Upper lobe of left lung (tissue), 4 donors: ENCODE measurements around the gene LSM11.

Experiments used
- EP300 ChIP-seq, 4 donors: sonication (generic); formaldehyde crosslinking; IDR thresholded peaks; one replicate each; pipeline ENCODE4 v1.5.1; 2017; ENCODE audit warnings: antibody characterized with exemption in 4 of 4, control low read depth in 2 of 4
- POLR2A ChIP-seq, 4 donors: fragments of 450-650 bp; IDR thresholded peaks; one replicate each; pipeline ENCODE4 v1.5.1; 2016 to 2017; ENCODE audit warnings: antibody characterized with exemption in 4 of 4, mild to moderate bottlenecking in 2 of 4
- TF ChIP-seq, protein P1 (sequence below), 6 experiments: fragments of 450-650 bp in 4 of 6; fragments of 200-600 bp in 2 of 6; sonication (generic) in 2 of 6; IDR thresholded peaks; one replicate each; pipeline ENCODE4 v1.5.1; 2016 to 2019; ENCODE audit warnings: antibody characterized with exemption in 6 of 6

DNA sequence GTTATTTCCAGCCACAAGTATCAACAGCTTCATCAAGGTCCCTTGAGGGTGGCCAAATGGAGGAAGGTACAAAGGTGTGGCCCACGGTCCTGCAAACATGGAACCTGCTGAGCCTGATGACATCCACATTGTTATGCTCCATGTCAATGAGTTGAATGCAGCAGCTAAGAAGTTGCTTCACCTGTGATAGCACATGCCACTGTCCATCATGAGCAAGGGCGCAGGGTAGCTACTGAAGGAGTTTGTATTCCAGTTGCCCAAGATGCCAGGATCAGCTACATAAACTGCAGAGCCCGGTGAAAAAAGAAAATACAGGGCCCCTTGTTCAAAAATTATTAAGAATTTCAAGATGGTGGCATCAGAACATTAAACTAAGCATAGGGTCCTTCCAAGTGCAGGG, 24.2 kb downstream of the LSM11 start:
- TF ChIP-seq EP300 (IDR thresholded peaks at IDR 0.05) (no peak), POLR2A (IDR thresholded peaks at IDR 0.05) (no peak)
- TF ChIP-seq, protein P1, sequence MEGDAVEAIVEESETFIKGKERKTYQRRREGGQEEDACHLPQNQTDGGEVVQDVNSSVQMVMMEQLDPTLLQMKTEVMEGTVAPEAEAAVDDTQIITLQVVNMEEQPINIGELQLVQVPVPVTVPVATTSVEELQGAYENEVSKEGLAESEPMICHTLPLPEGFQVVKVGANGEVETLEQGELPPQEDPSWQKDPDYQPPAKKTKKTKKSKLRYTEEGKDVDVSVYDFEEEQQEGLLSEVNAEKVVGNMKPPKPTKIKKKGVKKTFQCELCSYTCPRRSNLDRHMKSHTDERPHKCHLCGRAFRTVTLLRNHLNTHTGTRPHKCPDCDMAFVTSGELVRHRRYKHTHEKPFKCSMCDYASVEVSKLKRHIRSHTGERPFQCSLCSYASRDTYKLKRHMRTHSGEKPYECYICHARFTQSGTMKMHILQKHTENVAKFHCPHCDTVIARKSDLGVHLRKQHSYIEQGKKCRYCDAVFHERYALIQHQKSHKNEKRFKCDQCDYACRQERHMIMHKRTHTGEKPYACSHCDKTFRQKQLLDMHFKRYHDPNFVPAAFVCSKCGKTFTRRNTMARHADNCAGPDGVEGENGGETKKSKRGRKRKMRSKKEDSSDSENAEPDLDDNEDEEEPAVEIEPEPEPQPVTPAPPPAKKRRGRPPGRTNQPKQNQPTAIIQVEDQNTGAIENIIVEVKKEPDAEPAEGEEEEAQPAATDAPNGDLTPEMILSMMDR (IDR thresholded peaks at IDR 0.05) = no peak
